ENCODE measurements around the gene DSP.
A peak's percentile ranks its signal among the peaks of the same experiment; 100 is the strongest.

The DSP gene

DNA sequence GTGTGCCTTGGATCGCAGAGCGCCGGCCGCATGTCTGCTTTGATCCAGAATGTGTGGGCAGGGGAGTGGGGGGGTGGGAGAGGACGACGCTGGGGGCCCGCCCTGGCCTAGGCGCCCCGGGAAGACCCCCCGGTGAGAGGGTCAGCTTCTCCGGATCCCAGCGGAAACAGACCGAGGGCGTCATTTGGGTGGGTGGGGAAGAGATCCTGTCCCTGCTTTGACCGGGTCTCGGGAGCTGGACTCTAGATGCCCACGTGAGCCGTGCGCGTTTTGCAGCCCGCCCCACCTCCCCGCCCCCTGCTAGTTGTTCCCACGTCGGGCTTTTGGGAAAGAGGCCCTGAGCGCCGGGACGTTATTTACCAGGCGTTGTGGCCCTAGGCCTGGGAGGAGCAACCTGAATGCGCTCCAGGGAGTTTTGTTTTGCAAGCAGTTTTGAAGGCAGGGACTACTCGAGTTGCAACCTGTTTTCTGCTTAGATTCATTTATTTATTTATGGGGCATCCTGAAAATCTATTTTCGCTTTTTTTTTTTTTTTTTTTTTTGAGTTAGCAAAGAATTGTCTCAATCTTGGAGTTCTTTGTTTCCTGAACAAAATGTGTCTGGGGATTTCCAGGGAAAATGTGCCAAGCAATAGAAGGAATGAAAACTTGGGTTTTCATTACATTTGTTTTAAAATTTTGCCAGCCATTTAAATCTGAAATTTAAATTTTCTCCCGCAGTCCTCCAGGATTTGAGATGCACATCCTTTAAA, 1.6 kb downstream of the DSP start:
- H3K27me3 ChIP-seq (replicated peaks in 2 of 5; ENCODE audit: control insufficient read depth in 4 of 5, insufficient read depth in 5 of 5, low read length in 4 of 5), result peaks cover 34 to 98% (median 61%) of the 10 kb centered on the region in 5 experiments
- DNase-seq, result peak; percentile 22 to 29 (median 29)
- CTCF ChIA-PET, result no interaction called here

DNA sequence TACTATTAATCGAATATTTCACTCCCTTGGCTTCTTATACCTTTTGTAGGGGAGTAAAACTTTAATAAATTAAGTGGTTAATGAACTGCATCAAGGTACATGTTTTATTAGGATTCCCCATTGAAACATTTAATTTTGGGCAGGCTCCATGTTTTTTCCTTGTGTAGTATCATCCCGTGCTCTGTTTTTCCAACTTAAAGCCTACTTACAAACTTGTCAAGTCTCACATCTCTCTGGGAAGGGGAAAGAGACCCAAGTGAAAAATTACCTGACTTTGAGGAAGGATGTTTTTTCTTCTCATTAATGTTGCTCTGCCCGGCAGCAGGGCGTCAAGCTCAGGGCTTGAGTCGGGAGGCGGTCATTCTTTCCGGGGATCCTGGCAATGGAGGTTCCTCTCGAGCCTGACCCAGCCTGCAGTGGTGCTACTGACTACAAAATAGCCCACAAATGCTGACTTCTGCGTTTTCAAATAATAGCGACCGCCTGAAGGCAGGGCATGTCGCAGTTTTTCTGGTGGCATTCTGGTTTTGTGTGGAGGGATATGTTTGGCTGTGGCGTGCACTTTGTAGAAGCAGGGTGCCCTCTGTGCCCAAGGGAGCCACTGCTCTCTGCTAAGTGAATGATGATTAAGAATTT, 2.4 kb downstream of the DSP start:
- Histone ChIP-seq H3K36me3 (ENCODE audit: control insufficient read depth in 4 of 4, insufficient read depth in 4 of 4, low read length in 3 of 4) (no peaks in the 10 kb centered on the region), H3K27ac (ENCODE audit: insufficient read depth in 1 of 2, low read depth in 1 of 2, low read length in 2 of 2, poor library complexity in 1 of 2, severe bottlenecking in 2 of 2) (no peak overlapping the region), H3K27me3 (replicated peaks in 2 of 5; ENCODE audit: control insufficient read depth in 4 of 5, insufficient read depth in 5 of 5, low read length in 4 of 5) (peaks cover 33 to 97% (median 56%) of the 10 kb centered on the region in 5 experiments), H3K4me3 (ENCODE audit: control insufficient read depth in 1 of 7, extremely low read depth in 1 of 7, insufficient read depth in 4 of 7, low read depth in 2 of 7, low read length in 6 of 7) (no peak overlapping the region), H3K9me3 (ENCODE audit: control extremely low read depth in 1 of 5, control insufficient read depth in 4 of 5, insufficient read depth in 2 of 5, low read depth in 1 of 5, low read length in 4 of 5) (no peaks in the 10 kb centered on the region), H3K4me1 (ENCODE audit: control extremely low read depth in 1 of 4, control insufficient read depth in 4 of 4, insufficient read depth in 4 of 4, low read length in 3 of 4) (peaks cover 4 to 27% (median 22%) of the 10 kb centered on the region in 4 experiments)
- POLR2A ChIA-PET, result no interaction called here
- CTCF ChIA-PET, result no interaction called here
- peak in 2 of 3 donors; percentile 11 to 21 for DNase-seq
- 44% methylated on average over 11 of the region's 13 CpGs for WGBS (ENCODE audit: insufficient coverage)

More for the DNA sequence above, 1.6 kb downstream of the DSP start:
- 6% methylated on average over 29 of the region's 32 CpGs for WGBS (ENCODE audit: insufficient coverage)
- Histone ChIP-seq H3K4me3 (ENCODE audit: control insufficient read depth in 1 of 7, extremely low read depth in 1 of 7, insufficient read depth in 4 of 7, low read depth in 2 of 7, low read length in 6 of 7) (peak overlapping the region in 4 of 7 experiments; percentile 3 to 65 (median 60)), H3K9me3 (ENCODE audit: control extremely low read depth in 1 of 5, control insufficient read depth in 4 of 5, insufficient read depth in 2 of 5, low read depth in 1 of 5, low read length in 4 of 5) (no peaks in the 10 kb centered on the region), H3K4me1 (ENCODE audit: control extremely low read depth in 1 of 4, control insufficient read depth in 4 of 4, insufficient read depth in 4 of 4, low read length in 3 of 4) (peaks cover 4 to 27% (median 22%) of the 10 kb centered on the region in 4 experiments), H3K36me3 (ENCODE audit: control insufficient read depth in 4 of 4, insufficient read depth in 4 of 4, low read length in 3 of 4) (no peaks in the 10 kb centered on the region), H3K27ac (ENCODE audit: insufficient read depth in 1 of 2, low read depth in 1 of 2, low read length in 2 of 2, poor library complexity in 1 of 2, severe bottlenecking in 2 of 2) (no peak overlapping the region)
- POLR2A ChIA-PET, result no interaction called here

- H3K4me3 ChIP-seq (ENCODE audit: control insufficient read depth in 1 of 7, extremely low read depth in 1 of 7, insufficient read depth in 4 of 7, low read depth in 2 of 7, low read length in 6 of 7), result no peak overlapping the region
- no CpG with 5 or more reads among the region's 3 CpGs for WGBS (ENCODE audit: insufficient coverage)
- no peaks in the 10 kb centered on the region for H3K9me3 ChIP-seq (ENCODE audit: control extremely low read depth in 1 of 5, control insufficient read depth in 4 of 5, insufficient read depth in 2 of 5, low read depth in 1 of 5, low read length in 4 of 5)
- peaks cover 4 to 27% (median 22%) of the 10 kb centered on the region in 4 experiments for H3K4me1 ChIP-seq (ENCODE audit: control extremely low read depth in 1 of 4, control insufficient read depth in 4 of 4, insufficient read depth in 4 of 4, low read length in 3 of 4)
- no peak overlapping the region for H3K27ac ChIP-seq (ENCODE audit: insufficient read depth in 1 of 2, low read depth in 1 of 2, low read length in 2 of 2, poor library complexity in 1 of 2, severe bottlenecking in 2 of 2)
- peaks cover 31 to 93% (median 53%) of the 10 kb centered on the region in 5 experiments for H3K27me3 ChIP-seq (replicated peaks in 2 of 5; ENCODE audit: control insufficient read depth in 4 of 5, insufficient read depth in 5 of 5, low read length in 4 of 5)
- ChIA-PET CTCF (no interaction called here), POLR2A (no interaction called here)
- H3K36me3 ChIP-seq (ENCODE audit: control insufficient read depth in 4 of 4, insufficient read depth in 4 of 4, low read length in 3 of 4), result no peaks in the 10 kb centered on the region
- no peak for DNase-seq
These were observed 3.1 kb downstream of the DSP start for GRCh38 chr6:7544597-7544996.

DNA sequence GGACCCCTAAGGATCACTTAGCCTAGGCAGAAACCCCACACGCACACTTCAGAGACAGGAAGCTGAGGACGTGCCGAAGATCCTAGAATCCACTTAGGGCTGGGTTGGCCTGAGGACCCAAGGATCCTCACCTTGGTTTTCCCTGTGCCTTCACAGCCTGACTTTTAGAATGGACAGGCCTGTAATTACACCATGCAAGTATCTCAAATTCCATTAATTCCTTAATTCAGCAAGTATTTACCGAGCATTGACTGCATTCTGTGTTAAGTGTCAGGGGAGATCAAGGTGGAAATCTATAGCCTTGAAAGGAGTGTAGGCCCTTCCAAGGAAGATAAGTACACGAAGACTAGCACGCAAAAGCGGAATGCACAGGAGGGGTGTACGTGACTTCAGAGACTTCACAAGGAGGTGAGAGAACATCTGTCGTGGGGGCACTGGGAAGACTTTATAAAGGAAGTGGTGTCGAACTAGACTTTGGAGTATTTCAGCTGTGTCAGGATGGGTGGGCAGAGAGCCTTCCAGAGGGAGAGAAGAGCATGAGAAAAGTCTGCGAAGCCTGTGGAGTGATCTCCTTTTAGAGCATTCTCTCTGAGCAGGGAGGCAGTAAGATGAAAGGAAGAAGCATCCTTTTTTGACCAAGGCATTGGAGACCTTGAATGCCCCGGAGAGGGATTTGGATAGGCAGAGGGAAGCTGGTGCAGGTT, 4.0 kb downstream of the DSP start:
- Histone ChIP-seq H3K36me3 (ENCODE audit: control insufficient read depth in 4 of 4, insufficient read depth in 4 of 4, low read length in 3 of 4) (no peaks in the 10 kb centered on the region), H3K27ac (ENCODE audit: insufficient read depth in 1 of 2, low read depth in 1 of 2, low read length in 2 of 2, poor library complexity in 1 of 2, severe bottlenecking in 2 of 2) (no peak overlapping the region), H3K27me3 (replicated peaks in 2 of 5; ENCODE audit: control insufficient read depth in 4 of 5, insufficient read depth in 5 of 5, low read length in 4 of 5) (peaks cover 26 to 90% (median 47%) of the 10 kb centered on the region in 5 experiments), H3K4me3 (ENCODE audit: control insufficient read depth in 1 of 7, extremely low read depth in 1 of 7, insufficient read depth in 4 of 7, low read depth in 2 of 7, low read length in 6 of 7) (no peak overlapping the region), H3K4me1 (ENCODE audit: control extremely low read depth in 1 of 4, control insufficient read depth in 4 of 4, insufficient read depth in 4 of 4, low read length in 3 of 4) (peaks cover 4 to 26% (median 22%) of the 10 kb centered on the region in 4 experiments), H3K9me3 (ENCODE audit: control extremely low read depth in 1 of 5, control insufficient read depth in 4 of 5, insufficient read depth in 2 of 5, low read depth in 1 of 5, low read length in 4 of 5) (no peaks in the 10 kb centered on the region)
- POLR2A ChIA-PET, result interaction anchor here (0.5 kb wide), 1 partner anchor 10 kb away, joined by 4 read pairs; no protein-coding TSS in a partner anchor
- DNase-seq, result no peak
- CTCF ChIA-PET, result no interaction called here
- 91% methylated on average over 11 of the region's 12 CpGs for WGBS (ENCODE audit: insufficient coverage)

GRCh38 chr6:7546020-7546369, 4.5 kb downstream of the DSP start:
- no peak for DNase-seq
- CTCF ChIA-PET, result interaction anchor here (0.9 to 1.1 kb wide), 2 partner anchors 9 to 35 kb away, joined by 3 read pairs; no protein-coding TSS in a partner anchor
- Histone ChIP-seq H3K4me1 (ENCODE audit: control extremely low read depth in 1 of 4, control insufficient read depth in 4 of 4, insufficient read depth in 4 of 4, low read length in 3 of 4) (peaks cover 1 to 21% (median 17%) of the 10 kb centered on the region in 4 experiments), H3K4me3 (ENCODE audit: control insufficient read depth in 1 of 7, extremely low read depth in 1 of 7, insufficient read depth in 4 of 7, low read depth in 2 of 7, low read length in 6 of 7) (no peak overlapping the region), H3K27me3 (replicated peaks in 2 of 5; ENCODE audit: control insufficient read depth in 4 of 5, insufficient read depth in 5 of 5, low read length in 4 of 5) (peaks cover 21 to 85% (median 44%) of the 10 kb centered on the region in 5 experiments), H3K36me3 (ENCODE audit: control insufficient read depth in 4 of 4, insufficient read depth in 4 of 4, low read length in 3 of 4) (no peaks in the 10 kb centered on the region), H3K9me3 (ENCODE audit: control extremely low read depth in 1 of 5, control insufficient read depth in 4 of 5, insufficient read depth in 2 of 5, low read depth in 1 of 5, low read length in 4 of 5) (no peaks in the 10 kb centered on the region), H3K27ac (ENCODE audit: insufficient read depth in 1 of 2, low read depth in 1 of 2, low read length in 2 of 2, poor library complexity in 1 of 2, severe bottlenecking in 2 of 2) (no peak overlapping the region)
- 96% methylated on average over 5 of the region's 6 CpGs for WGBS (ENCODE audit: insufficient coverage)
- POLR2A ChIA-PET, result interaction anchor here (0.5 kb wide), 1 partner anchor 10 kb away, joined by 4 read pairs; no protein-coding TSS in a partner anchor

DNA sequence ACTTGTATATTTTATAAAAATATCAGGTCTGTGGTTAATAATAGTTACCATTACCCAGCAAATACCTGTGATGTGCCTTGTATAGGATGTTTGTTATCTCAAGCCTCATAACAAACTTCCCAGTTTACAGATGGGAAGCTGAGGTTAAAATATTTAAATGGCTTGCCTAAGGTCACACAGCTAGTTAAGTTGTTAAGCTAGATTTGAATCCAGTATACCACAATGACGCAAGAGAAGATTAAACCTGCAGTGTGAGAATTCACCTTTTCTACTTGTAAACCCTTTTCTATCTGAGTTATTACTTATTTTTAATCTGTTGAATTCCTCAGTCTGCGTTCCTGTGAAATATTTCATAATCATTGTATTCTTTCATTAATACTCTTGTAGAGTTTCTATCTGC, 4.9 kb downstream of the DSP start:
- Histone ChIP-seq H3K4me3 (ENCODE audit: control insufficient read depth in 1 of 7, extremely low read depth in 1 of 7, insufficient read depth in 4 of 7, low read depth in 2 of 7, low read length in 6 of 7) (no peak overlapping the region), H3K4me1 (ENCODE audit: control extremely low read depth in 1 of 4, control insufficient read depth in 4 of 4, insufficient read depth in 4 of 4, low read length in 3 of 4) (peaks cover 0 to 17% (median 13%) of the 10 kb centered on the region in 4 experiments), H3K9me3 (ENCODE audit: control extremely low read depth in 1 of 5, control insufficient read depth in 4 of 5, insufficient read depth in 2 of 5, low read depth in 1 of 5, low read length in 4 of 5) (no peaks in the 10 kb centered on the region), H3K27ac (ENCODE audit: insufficient read depth in 1 of 2, low read depth in 1 of 2, low read length in 2 of 2, poor library complexity in 1 of 2, severe bottlenecking in 2 of 2) (no peak overlapping the region), H3K36me3 (ENCODE audit: control insufficient read depth in 4 of 4, insufficient read depth in 4 of 4, low read length in 3 of 4) (no peaks in the 10 kb centered on the region), H3K27me3 (replicated peaks in 2 of 5; ENCODE audit: control insufficient read depth in 4 of 5, insufficient read depth in 5 of 5, low read length in 4 of 5) (peaks cover 21 to 85% (median 41%) of the 10 kb centered on the region in 5 experiments)
- ChIA-PET POLR2A (no interaction called here), CTCF (interaction anchor here (0.9 to 1.1 kb wide), 2 partner anchors 8 to 35 kb away, joined by 3 read pairs; no protein-coding TSS in a partner anchor)
- WGBS (ENCODE audit: insufficient coverage), result no CpG with 5 or more reads among the region's 2 CpGs
- DNase-seq, result no peak
